NCI-H82 treated with DMSO at 0.1 percent for 48 hours (cell line): Measurements from ENCODE around the gene SHISAL1.

Experiments used
- DNase-seq: peaks from one replicate; lab custom pipeline; 2025; ENCODE audit not compliant: unreplicated experiment; lab: John Stamatoyannopoulos, UW

The SHISAL1 gene

DNA sequence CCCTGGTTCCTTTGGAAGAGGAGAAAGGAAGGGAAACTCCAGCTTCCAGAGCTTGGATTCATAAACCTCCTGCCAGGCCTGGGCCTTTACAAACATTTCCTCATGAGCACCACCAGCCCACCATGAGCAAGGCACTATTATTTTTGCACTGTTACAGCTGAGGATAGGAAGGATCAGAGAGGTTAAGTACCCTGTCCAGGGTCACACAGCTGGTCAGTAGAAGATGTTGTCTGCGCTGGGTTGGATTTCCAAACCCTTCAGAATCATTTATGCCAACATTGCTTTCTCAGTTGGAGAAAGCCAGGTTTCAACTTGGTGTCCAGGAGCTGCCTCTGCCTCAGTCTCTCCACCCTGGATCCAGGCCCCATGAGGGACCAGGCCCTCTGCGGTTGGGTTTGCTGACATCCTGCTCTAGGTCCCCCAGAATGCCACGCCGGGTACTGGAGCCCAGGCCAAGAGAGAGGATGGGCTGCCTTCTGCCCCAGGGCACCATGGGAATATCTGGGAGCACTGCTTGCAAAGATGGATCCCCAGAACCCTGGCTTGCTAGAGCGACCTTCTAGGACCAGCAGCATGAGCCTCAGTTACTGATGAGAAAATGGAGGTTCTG is 29.7 kb upstream of the SHISAL1 start:
- no peak for DNase-seq

DNA sequence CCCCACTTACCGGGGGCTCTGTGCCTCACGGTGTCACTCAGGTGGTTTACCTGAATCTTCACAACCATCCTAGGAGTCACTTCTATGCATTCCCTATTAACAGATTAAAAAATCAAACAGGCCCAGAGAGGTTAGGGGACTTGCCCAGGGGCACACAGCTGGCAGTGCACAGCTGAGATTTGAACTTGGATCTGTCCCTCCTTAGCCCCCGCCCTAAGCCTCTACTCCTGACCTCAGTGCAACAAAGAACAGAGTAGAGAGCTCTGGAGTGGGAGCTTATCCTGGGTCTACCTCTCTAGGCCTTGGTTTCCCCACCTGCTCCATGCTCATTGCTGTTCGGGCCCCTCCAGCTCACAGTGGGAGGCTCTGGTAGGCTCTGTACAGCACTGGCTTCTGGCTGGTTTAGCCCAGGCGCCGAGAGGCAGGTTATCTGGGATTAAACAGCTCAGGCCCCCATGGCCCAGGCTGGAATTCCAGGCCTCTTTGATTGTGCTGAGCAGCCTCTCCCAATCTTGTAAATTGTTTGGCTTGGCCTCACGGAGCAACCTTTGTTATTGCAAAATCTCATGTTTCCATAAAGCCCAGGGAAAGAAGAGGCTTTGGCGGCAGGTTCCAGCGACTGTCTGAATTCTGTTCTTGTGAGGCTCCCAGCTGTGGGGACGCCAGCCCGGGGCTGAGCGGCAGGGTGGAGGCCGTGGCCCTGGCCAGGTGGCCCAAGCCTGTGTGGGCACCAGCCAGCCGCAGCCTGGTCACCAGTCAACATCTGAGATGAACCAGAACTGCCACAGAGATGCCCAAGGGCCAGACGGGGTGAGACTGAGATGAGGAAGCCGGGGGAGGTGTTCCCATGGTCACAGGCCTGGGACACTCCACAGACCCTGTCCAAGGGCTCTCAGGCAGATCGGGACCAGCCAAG is 28.9 kb upstream of the SHISAL1 start:
- DNase-seq: no peak

DNA sequence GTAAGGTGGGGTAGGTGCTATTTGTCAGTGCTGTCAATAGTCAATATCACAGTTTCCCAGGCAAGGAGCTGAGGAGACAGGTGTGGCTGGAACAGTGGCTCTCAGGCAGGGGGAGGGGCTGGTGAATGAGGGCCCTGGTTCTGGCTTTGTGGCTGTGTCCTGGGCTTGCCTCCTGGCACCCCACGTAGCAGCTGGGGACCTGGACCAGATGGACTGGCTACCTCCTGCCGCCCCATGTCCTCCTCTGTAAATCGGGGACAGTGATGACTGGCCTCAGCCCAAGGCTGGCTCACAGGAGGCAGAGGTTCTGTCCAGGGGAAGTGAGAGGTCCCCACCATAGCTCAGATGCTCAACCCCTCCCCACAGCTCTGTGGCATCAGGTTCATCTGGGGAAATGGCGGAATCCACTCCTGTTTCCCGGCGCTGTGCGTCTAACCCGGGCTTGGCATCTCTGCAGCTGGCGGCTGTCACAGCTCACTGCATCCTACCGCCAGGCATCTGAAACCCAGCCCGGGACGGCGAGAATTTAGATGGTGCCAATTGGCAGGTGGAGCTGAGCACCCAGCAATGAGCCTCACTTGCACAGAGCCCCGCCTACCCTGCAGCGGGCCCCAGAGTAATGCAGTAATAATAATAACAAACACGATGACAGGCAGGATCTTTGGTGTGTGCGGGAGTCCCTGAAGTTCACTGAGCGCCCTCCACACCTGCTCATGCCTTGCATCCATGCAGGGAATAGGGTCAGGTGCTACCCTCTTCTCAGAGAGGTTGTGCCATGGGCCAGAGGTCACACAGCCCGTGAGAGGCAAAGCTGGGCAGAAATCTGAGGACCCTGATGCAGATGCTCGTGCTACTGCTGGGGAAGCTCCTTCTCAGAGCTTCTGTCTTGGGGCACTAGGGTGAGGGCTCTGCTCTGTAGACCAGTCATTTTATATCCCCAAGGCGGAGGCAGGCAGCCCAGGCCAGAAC is 27.8 kb upstream of the SHISAL1 start:
- no peak for DNase-seq

DNA sequence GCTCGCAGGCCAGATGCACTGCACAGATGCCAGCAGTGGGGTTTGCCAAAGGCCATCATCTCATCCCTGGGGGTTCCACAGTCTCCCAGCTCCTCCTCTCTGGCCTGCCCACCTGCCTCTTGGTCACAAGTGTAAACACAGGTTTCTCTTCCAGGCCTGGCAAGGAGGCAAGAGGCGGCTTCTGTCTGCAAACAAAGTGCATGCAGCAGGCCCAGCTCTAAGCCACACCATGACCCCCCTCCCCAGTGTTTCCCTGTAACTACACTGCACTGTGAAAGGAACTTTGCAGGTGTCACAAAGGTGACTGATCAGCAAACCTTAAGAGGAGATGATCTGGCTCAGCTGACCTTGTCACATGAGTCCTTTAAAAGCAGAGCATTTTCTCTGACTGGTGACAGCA is 26.2 kb upstream of the SHISAL1 start:
- DNase-seq: no peak

DNA sequence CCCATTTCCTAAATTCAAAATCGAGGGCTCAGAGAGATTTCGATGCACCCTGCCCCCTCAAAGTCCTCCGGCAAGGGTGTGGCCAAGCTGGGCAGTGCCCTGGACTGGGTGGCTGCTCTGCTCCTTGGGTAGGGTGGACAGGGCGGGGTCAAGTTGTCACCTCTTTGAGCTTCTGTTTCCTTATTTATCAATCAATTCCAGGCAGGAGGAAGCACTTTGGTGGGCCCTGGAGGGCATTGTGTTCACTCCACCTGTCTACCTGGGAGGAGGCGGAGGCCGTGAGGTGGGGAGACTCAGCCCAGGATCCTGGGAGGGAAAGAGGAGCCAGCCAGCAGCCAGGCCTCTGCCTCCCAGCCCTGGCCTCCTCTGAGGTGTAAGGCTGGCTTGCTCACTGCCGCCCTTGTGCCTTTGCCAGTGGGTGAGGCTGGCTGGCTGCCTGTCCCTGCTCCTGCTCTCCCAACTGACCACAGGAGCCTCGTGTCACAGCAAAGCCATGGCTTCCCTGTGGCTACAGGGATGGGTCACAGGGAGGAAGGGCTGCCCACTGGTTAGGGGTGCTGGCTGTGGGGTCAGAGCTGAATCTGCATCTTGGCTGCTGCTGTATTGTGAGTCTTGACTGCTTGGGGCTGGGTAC is 25.5 kb upstream of the SHISAL1 start:
- DNase-seq: no peak

DNA sequence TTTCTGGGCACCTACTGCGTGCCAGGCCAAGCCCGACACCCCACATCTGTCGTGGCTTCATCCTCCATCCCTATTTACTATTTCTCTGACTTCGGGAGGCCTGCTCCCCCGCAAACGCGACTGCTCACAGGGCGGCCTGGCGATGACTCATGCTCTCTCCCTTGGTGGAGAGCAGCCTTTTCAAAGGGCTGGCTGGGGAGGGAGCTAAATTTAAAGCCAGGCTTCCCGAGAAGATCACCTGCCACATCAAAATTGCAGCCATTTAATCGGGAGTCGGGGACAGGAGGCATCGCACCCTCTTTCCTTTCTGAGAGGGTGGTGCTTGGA is 24.9 kb upstream of the SHISAL1 start:
- DNase-seq: no peak

DNA sequence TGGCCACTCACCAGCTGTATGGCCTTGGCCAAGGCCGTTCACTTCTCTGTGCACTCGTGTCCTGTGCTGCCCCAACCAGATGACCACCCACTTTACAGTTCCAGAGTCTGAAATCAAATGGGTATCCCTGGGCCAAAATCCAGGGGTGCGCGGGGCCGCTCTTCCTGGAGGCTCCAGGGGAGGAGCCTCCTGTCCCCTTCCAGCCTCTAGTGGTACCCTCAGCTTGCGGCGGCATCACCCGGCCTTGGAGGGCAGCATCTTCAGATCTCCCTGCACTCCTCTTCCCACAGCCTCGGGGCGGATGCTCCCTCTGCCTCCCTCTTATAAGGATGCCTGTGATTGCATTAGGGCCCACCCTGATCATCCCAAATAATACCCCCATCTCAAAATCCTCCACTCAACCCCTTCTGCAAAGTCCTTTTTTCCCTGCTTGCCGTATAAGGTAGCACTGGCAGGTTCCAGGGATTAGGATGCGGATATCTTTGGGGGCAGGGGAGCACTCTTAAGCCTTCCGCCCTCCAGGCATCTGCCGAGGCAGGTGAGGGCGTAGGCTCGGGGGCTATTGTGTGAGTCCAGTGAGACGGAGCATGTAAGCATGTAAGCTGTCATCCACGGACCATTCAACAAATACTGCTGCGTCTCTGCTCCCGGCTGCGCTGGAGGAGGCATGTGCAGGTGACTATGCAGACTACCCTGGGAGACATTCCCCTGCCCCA is 24.4 kb upstream of the SHISAL1 start:
- no peak for DNase-seq

DNA sequence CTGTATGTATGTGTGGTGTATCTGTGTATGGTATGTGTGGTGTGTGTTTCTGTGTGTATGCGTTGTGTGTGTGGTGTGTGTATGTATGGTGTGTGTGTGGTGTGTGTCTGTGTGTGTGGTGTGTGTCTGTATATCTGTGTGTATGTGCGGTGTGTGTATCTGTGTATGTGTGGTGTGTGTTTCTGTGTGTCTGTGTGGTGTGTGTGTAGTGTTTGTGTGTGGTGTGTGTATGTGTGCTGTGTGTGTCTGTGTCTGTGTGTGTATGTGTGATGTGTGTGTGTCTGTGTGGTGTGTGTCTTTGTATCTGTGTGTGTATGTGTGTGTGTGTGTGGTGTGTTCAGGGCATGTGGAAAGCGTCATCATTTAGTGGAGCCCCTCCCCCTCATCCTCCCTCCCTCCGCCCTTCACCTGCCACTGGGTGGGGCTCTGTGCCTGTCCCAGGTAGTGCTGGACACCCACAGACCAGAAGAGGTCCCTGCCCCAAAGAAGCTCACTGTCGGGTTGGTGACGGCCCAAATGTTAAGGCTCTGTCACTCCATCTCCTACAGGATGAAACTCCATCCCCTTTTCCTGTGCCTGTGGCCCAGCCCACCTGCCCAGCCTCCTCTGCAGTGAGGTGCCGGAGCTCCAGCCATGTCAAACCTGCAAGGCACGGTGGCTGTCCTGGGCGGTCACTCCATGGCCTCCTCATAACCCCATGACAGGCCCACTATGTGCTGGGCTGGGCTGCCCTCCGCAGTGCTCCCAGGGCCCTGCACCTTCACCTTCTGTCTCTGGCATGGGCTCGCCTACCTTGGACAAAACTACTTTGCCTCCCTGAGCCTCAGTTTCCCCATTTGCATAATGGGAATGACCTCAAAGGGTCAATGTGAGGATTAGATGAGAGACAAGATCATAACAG is 23.4 kb upstream of the SHISAL1 start:
- DNase-seq: no peak

DNA sequence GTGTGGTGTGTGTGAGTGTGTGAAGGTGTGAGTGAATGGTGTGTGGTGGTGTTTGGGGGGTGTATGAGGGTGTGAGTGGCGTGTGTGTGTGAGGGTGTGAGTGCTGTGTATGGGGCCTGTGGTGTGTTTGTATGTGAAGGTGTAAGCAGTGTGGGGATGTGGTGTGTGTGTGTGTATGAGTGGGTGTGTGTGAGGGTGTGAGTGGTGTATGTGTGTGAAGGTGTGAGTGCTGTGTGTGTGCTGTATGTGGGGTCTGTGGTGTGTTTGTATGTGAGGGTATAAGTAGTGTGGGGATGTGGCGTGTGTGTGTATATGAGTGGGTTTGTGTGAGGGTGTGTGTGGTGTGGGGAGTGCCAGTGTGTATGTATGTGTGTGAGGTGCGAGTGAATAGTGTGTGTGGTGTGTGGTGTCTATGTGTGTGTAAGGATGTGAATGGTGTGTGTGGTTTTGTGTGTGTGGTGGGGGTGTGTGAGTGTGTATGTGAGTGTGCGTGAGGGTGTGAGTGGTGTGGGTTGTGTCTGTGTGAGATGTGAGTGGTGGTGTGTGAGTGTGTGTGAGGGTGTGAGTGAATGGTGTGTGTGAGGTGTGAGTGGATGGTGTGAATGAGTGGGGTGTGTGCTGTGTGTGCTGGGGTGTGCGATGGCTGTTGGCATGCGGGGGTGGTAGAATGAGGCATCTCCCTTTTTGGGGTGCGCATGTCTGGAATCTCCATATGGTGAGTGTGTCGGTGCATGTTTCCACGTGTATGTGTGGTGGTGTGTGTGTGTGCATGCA is 22.5 kb upstream of the SHISAL1 start:
- no peak for DNase-seq

DNA sequence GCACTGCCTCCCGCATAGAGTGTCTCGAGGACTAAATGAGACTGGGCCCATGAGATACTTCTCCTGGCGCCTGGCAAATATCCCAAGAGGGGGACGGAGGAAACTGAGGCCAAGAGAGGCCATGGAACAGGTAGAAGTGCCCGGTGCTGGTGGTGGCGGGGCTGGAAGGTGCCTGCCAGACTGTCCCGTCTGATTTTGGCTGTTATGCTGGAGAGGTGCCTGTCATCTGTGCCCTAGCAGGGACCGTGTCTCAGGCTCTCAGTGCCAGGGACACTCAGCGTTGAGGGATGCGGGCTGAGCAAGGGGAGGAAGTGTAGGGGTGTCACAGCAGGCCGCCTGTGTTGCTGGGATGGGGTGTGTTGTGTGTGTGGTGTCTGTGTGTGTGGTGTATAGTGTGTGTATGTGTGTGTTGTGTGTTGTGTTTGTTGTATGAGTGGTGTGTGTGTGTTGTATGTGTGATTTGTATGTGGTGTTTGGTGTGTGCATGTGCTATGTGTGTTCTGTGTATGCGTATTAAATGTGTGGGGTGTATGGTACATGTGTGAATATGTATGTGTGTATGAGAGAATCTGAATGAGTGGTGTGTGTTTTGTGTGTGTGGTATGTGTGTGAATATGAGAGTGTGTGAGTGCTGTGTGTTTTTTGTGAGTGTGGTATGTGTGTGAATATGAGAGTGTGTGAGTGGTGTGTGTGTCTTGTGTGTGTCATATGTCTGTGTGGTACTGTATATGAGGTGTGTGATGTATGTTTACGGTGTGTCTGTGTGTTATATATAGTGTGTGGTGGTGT is 21.3 kb upstream of the SHISAL1 start:
- DNase-seq: no peak

DNA sequence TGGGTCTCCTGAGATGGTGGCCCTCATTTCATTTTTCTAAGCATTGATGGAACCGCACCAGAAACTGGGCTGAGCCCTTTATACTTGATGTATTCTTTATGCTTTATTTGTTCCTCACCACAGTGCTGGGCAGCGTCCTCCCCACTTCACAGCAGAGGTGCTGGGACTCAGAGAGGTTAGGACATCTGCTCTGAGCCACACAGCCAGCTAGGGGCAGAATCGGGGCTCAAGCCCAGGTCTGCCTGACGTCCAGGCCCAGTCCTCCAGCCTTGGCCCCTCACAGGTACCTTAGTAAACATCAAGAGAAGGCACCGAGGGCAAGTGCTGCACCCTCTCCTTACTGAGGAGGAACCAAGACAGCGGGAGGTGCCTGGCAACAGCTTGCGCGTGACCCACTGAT is 20.2 kb upstream of the SHISAL1 start:
- no peak for DNase-seq

DNA sequence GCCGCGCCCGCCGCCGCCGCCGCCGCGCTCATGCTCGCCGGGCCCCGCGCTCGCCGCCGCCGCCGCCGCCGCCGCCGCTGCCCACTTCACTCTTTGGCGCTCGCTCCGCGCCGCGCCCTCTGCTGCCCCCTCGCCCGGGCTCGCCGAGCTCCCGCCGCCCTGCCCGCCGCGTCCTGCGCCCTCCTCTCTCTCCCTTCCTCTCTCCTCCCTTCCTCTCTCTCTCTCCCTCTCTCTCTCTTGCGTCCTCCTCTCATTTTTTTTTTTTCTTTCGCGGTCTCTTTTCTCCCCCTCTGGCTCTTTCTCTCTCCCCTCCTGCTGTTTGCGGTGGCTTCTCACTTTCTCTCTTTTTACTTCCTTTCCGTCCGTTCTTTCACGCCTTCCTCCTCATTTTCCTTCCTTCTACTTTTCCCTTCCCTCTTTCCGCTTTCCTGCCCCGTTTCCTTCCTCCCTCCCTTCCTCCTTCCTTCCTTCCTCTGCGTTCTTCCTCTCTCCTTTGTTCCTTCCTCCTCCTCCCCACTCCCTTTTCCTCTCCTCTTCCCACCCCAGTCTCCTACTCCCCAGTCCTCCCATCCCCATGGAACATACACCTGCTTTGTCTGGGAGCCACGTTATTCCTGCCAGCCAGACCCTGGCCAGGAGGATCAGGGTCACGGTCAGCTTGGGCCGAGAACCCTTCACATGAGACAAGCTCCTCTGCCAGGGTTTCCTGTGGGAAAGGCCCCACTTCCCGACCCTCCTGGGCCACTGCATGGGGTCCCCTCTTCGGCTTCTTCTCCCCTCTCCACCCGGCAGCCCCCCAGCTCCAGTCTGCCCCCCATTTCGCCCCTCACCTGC is 19.3 kb upstream of the SHISAL1 start:
- no peak for DNase-seq

DNA sequence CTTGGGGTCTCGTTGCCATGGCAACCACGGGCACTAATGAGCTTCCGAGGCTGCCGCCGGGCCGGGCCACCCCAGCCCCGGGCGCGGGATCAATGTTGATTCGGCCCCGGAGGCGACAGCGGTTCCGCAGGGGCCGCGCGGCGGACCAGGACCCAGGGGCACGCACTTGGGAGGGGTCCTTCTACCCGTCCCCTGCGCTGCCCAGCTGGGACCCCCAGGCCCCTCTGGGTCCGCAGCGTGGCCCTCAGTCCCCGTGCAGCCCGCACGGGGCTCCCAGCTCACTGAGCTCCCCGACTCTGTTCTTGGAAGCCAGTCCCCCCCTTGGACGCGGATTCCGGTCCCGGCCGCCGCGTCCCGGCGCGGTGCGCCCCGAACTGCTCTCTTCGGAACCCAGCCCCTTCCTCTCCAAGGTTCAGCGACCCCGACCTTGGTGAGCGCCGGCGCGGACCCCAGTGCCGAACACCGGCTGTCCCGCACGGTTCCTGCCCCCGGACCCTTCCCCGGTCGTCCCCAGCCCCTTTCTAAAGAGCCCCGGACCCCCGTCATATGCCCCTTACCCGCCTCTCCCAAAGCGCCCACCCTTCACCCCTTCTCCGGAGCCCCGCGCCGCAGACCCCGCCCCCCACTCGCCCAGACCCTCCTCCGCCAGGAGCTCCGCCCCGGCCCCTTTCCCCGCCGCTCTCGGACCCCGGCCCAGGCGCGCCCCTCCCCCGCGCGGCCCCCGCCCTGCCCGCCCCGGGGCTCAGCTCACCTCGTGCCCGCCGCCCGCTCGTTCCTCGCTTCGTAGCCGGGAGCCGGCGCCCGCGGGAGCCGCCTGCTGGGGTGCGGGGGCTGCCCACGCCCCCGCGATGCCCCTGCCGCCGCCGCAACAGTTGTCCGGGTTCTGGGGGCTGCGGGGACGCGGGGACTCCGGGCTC is 18.3 kb upstream of the SHISAL1 start:
- DNase-seq: no peak

DNA sequence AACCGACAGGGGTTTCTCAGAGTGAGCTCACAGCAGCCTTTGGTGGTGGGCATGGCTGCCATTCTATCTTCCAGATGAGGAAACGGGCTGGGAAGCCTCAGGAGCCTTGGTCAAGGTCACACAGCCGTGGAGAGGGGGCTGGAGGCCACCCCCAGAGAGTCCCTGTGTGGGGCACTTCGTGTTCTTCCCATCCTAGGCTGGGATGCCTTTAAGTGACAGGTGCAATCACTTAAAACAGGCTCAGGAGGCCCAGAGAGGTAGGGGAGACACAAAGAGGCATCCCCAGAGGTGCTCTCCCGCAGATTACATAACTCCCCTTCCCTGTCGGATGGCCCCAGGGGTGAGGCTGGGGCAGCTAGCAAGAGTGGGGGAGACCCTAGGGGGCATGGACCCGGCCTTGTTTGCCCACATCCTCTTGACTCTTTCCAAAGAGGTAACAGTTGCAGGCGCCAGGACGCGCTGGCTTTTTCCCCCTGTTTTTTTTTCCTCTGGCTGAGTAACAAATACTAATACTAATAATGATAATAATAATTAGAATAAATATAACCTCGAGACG is 17.5 kb upstream of the SHISAL1 start:
- no peak for DNase-seq

DNA sequence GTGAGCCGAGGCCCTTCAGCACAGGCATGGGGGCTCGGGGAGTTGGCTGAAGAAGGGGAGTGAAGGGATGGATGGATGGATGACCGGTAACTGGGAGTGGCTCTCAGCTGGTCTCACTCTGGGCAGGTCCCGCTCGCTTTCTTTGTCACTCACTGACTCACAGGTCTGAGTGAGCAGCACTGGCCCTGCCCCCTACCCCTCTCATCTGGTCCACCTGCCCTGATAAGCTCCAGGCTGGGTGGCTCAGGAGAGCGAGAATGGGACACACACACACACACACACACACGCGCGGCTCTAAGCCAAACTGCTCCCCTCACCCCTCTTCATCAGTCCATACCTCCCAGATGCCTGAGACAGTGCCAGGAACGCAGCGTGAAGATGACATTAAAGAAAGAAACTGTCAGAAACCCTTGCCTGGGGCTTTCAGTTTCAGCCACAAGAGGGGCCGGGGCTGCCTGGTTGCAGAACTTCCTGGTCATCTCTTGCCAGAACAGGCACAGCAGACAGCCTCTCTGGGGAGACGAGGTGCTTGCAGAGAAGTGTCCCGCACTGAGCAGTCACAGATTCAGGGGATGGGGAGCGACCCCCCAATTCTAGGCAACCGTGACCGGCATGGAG is 16.5 kb upstream of the SHISAL1 start:
- DNase-seq: no peak
